NCI-H2196 (cell line): Measurements from ENCODE around the gene SAMD4B.
A peak's percentile ranks its signal among the peaks of the same experiment; 100 is the strongest.
"Not testable (repeated sequence)": the region's sequence is repeated elsewhere in the genome, so short reads cannot be mapped to it uniquely, and the experiment has no call there.

ENCODE experiments used
- DNase-seq: peaks from one replicate; lab custom pipeline; 2025; ENCODE audit not compliant: unreplicated experiment; lab: John Stamatoyannopoulos, UW

SAMD4B gene

DNA sequence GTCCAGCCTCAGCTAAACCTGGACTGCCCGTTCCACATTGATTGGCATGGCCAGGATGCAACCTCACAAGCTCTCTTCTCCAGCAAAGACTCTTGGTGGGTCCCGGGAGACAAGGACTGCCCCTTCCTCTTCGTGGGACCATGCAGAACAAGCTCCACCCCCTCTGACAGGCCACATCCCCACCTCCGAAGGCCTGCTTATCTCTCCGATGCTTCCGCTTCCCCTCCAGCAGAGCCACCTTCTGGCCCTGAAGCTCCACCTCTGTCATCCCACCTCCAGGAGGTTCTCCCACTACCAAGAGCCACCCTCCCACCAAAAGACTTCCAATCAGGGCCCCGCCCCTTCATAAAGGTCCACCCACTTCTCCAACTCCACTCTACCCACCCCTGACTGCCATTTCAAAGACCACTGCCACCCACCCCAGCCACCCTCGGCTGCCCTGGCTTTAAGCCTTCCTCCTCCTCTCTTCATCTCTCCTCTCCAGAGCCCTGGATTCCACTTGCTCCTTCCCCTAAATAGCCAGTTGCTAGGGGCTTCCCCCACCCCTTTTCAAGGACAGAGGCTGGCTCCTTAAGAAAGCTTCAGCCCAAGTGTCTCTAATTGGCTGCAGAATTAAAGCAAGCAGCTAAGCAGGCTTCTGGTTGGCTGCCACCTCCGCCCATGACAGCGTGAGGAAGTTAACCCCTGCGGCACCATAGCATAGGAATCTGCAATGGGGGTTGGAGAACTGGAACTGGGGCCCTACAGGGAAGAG, 31.5 kb upstream of the SAMD4B start:
- DNase-seq: no peak

DNA sequence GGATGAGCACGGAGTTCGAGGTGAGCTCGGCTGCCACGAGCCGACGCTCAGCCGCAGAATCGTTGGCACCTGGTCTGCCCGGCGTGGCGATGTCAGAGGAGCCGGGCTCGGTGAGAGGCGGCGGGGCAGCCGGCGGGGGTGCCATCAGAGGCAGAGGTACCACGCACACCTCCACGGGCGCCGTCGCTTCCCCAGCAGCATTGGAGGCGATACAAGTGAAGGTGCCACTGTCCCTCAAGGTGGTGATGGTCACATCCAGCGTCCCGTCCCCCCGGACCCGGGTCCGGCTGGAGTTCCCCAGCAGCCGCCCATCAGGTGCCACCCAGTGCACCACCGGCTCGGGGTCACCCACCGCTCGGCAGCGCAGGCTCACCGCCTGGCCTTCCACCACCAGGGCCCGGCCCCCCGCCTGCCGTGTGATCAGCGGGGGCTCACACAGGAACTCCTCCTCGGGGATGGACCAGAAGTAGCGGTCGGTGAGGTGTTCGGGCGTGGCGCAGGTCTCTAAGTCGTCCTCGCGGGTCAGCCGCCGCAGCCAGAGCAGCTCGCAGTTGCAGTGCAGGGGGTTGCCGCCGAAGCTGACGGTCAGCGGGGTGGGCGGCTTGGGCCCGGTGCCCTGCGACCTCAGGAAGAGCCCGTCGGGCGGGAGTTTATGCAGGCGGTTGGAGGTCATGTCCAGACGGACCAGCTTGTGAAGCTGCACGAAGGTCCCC, 28.0 kb upstream of the SAMD4B start:
- DNase-seq: no peak

DNA sequence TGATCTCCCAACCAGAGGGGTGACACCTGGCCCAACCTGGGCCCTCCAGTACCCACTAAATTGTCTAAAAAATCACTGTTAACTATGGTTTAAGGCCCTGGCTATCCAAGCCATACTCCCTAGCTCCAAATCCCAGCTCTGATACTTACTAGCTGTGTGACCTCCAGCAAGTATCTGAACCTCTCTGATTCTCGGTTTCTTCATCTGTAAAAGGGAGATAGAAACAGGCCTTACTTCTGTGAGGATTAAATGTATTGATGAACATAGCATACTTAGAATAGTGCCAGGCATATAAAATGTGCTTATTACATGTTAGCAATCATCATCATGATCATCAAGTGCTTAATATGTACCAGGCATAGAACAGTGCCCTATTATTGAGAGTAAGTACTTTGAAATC, 26.3 kb upstream of the SAMD4B start:
- DNase-seq: no peak

DNA sequence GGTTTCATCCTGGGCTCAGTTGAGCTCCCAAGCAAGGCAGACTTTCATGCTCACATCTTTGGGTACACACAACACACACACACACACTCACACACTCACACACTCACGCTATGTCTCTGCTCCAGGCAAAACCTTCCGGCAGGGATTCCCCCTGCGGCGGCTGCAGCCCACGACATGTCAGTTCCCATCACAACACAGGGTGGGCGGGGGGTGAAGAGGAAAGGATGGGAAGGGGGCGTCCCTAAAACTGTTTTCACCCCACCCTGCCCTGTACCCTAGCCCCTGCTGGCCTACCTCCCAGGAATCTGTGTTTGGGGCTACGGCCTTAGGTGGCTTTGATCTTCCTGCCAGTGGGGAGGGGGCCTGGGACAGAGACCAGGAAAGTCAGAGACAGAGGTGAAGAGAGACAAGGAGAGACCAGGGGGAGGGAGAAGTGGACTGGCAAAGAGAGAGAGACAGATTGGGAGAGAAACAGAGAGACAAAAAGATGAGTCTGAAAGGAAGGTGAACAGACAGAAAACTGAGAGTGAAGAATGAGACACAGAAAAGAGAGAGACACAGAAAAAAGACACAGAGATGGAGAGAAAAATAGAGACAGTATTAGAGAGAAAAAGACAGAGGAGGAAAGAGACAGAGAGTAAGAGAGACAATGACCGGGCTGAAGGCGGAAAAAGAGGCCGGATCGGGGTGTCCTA, 25.4 kb upstream of the SAMD4B start:
- DNase-seq: no peak

DNA sequence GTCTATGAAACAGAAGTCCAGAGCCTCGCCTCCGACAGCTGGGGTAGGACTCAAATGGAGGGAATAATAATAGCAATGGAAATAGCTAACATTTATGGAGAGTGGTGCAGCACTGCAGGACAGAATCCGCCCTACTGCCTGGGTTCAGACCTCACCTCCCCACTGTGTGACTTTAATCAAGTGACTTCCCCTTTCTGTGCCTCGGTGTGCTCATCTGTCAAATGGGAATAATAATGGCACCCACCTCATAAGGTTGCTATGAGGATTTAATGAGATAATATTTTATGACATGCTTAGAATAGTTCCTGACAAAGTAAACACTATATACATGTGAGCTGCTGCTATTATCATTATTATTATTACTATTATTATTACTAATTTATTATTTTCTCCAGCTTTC, 24.7 kb upstream of the SAMD4B start:
- DNase-seq: no peak

DNA sequence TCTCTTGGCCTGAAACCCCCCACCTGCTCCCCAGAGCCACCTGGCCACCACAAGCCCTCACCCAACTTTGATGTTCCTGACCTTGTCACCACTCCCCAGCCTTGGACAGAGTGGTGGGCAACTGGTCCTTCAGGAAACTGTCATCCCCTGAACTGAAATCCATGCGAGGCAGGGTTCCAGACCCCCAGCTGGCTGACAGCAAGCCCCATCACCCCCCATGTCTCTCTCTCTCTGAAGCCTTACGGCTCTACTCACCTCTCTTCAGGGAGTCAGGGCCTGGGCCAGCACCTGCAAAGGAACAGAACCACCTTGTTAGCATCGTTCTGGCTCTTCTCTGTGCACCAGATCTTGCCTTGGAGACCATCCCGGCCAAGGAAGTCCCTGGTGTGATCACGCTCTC, 24.1 kb upstream of the SAMD4B start:
- no peak for DNase-seq

DNA sequence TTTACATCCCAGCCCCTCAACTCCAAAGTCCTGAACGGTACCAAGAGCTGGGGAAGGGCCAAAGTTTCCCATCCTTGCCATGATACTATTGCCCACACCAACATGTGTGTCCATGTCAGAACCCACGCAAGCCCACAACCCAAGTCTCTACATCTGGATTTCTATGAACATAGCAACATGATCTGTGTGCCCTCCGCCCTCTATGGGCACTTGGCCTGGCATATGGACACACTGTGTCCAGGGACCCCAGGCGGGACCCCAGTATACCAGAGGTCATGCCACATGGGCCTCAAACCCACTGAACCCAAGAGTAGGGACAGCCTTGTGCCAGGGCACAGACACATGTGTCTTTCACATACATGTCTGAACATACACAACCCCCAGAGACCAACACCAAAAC, 23.5 kb upstream of the SAMD4B start:
- no peak for DNase-seq

DNA sequence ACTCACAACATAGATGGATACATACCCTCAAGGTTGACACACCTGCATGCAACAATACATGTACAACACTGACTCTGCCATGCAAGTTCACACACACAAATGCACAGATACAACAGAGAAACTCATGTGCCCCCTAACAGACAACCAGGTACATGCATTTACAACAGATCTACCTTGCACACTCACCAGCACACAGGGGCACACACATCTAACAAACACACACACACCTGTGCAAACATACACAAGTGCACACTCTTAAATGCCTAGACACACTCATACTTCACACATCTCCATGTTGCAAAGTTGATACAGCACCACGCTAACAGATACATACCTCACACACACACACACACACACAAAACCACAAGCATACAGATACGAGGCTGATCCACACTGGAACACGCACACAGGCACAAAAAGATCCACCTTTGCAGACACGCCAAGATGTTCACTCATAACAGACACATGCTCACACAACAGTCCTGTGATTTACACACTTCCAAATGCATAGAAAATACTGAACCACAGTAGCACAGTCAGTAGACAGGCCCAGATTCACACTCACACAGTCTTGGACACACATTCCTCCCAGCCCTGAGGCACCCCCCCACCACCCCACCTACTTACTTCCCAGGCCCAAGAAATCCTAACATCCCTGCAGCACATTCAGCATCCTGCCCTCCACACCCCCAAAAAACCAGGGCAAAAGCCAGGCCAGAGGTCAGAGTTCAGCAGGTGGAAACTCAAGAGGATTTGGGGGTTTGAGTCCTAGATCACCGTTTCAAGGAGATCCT, 22.9 kb upstream of the SAMD4B start:
- no peak for DNase-seq

DNA sequence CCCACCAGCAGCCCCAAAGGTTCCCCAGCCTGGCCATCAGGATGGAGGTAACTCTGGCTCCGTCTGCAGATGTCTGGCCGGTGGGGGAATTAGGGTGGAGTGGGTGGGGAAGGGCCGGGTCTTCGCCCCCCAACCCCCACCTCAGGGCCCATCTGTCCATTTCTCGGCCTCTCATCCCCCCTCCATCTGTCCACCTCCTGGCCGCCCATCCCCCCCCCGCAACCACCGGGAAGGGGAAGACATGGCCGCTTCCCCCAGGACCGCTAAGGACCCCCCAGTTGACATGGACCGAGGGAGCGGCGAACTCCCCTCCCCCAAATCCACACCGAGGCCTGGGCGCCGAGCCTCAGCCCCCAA, 22.4 kb upstream of the SAMD4B start:
- DNase-seq: no peak

DNA sequence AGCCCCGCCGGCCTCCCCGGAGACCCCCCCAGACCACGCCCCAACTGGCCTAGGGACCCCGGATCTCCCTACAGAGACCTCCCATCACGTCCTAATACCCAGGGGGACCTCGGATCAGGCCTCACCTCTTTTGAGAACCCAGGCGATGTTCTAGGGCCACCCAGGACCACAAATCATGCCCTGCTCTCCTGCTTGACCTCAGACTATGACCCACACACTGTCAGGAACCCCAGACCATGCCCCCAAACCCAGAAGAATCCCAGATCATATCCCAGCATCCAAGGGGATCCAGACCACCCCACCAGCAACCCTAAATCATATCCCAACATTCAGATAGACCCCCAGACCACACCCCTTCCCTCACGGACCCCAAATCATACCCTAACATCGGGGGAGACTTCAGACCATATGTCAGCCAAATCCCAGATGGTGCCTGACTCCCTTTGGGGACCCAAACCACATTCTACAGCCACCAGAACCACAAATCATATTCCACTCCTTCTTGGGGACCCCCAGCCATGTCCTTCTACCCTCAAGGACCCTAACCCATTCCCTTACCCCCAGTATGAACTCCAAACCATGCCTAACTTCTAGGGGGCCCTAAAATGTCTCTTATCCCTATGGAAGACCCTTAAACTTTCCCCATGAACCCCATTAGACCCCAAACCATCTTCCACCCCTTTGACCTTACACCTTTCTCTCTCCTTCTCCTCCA, 20.9 kb upstream of the SAMD4B start:
- DNase-seq: no peak

DNA sequence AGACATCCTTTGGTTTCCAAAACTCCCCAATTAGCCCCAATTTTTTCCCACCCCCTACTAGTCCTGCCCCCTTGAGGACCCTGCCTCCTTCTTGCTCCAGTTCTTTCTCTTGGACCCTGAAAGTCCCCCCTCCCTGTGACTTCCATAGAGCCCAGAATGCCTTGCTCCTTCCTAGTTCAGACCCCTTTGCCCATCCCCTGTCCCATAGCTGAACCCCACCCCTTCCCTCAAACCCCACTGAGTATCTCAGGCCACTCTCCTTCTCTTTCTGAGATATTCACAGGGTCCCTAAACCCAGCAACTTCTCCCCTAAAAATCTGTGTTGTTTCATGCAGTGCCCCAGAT, 20.4 kb upstream of the SAMD4B start:
- no peak for DNase-seq

DNA sequence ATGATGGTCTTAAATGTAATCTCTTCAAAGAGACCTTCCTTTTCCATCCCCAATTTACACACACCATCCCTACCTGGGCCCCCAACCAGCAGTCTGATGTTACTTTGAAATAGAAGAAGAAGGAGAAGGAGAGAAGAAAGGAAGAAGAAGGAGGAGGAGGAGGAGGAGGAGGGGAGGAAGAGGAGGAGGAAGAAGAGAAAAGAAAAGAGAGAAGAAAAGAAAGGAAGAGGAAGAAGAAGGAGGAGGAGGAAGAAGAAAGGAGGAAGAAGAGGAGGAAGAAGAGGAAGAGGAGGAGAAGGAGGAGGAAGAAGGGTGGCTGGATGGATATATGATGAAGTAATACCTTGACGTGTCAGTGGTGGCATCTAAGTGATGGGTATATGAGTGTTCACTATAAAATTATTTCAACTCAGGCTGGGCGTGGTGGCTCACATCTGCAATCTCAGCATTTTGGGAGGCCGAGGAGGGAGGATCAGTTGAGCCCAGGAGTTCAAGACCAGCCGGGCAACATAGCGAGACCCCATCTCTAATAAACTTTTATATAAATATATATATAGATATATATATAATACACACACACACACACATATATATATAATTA, 17.9 kb upstream of the SAMD4B start:
- no peak for DNase-seq

DNA sequence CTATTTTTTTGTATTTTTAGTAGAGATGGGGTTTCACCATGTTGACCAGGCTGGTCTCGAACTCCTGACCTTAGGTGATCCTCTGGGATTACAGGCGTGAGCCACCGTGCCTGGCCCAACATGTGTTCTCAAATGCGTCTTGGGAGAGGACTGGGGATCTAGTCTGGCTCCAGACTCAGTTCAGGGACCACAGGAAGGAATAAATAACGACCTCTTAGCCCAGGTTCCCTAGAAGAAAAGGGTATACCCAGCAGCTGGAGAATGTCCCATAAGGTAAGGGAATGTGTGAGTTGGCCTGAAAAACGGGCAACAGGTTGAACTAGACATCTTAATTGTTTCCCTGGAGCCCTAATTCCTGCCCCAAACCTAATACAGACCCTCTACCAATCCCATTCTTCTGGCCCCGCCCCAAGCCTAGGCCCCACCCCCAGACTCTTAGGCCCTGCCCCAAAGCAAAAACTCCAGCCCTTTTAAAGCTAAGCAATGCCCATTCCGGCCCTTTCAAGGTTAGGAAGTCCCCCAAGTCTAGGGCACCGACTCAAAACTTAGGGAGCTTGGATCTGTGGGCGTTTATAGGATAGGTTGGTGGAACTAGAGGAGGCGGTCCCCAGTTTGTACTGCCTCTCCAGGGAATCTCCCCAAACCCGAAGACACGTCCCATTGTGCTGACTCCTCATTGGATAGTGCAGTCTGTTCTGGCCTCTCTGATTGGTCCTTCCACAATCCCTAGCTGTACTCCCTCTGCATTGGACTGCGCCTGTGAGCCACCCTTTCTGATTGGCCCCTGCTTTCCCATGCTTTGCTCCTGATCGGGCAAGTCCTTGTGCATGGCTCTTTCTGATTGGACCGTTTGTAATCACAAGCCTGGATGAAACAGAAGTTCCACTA, 16.2 kb upstream of the SAMD4B start:
- no peak for DNase-seq

DNA sequence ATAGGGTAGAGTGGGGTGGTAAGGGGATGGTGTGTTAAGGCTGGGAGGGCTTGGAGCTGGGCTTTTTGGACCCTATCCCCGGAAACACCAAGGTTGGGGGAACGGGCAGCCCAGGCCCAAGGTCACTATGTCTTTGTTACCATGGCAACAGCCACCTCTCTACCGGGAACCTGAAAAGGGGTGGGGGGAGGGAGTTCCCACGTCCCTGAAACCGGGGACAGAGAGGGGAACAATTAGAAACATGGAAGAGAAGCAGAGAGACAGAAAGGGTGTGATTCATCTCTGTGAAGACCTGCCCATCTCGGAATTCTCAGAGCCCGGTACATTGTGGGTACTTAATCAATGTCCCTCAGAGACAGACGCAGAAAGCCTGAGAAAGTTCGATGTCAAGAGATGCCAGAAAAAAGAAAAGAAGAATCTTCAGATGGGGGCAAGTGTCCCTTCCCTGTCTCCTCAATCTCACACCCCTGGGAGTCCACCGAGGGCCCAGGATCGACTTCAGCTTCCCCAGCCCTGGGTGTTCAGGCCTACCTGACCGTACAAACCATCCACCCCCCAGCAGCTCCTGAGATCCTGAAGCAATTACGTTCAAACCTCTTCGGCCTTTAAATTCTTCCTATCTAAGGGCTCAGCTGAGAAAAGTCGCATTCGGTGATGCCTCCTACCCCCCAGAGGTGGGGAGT, 14.7 kb upstream of the SAMD4B start:
- no peak for DNase-seq

DNA sequence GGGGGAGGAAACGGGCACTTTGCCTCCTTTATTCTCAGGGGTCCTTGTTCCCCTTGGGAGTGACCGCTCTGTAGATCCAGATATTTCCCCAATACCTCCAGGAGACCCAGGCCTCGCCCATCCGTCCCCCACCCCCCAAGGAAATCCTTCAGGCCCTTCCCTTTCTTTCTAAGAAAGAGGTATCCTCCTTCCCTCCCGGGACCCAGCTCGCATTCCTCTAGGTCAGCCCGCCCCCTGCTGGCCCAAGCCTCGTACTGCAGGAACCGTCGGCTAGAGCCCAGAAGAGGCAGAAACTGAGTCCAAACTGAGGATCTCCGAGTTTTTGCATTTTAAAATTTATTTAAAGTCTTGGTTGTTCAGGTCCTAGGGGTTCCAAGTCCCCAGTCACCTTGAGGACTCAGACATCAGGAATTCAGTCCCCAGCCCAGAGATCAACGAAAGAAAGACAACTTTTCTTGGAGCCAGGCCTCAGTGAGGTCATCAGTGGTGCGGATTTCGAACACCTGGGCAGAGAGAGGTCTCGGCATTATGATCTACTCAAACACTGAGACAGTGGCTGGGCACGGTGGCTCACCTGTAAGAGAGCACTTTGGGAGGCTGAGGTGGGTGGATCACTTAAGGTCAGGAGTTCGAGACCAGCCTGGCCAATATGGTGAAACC, 14.0 kb upstream of the SAMD4B start:
- peak; percentile 81 for DNase-seq

DNA sequence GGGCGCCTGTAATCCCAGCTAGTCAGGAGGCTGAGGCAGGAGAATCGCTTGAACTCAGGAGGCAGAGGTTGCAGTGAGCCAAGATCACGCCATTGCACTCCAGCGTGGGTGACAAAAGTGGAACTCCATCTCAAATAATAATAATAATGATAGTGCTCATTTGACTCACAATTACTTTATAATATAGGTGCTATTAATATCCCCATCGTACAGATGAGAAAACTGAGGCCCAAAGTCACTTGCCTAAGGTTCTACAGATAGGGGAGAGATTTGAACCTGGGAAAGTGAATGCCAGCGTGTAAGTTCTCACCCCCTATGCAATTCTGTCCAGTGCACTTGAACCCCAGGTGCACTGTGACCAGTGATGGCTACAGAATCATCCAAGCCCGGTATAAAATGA, 12.3 kb upstream of the SAMD4B start:
- DNase-seq: no peak

DNA sequence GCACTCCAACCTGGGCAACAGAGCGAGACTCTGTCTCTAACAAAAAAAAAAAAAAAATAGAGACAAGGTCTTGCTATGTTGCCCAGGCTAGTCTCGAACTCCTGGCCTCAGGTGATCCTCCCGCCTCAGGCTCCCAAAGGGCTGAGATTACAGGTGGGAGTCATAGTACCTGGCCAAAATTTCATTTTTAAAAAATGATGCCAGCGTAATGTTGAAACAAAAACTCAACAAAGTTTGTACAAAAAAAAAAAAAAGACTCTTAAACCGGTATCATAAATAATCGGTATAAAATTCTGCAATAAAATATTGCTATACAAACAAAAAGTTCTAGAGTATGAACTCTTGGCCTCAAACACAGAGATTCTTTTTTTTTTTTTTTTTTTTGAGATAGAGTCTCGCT, 9.9 kb upstream of the SAMD4B start:
- DNase-seq: no peak

DNA sequence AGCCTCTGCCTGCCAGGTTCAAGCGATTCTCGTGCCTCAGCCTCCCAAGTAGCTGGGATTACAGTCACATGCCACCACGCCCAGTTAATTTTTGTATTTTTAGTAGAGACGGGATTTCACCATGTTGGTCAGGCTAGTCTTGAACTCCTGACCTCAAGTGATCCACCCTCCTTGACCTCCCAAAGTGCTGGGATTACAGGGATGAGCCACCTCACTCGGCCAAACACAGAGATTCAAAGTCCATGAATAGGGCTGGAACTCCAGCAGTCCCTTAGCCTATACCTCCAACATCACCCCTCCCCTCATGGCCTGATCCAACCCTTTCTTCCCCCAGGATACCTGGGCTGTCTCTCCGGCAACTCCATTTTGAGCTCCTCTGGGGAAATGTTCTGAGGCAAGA, 9.5 kb upstream of the SAMD4B start:
- DNase-seq: not testable (repeated sequence)

DNA sequence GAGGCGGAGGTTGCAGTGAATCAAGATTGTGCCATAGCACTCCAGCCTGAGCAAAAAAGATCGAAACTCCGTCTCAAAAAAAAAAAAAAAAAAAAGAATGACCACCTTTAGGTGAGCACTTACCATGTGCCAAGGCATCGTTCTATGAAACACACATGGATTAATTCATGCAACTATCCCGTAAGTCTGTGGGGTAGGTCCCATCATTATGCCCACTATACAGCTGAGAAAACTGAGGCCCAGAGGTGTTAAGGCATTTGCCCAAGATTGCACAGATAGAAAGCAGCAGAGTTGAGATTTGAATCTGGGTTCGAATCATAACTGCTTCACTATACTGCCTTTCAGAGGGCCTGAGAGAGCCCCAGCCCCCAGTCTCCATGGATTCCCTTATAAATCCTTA, 8.7 kb upstream of the SAMD4B start:
- DNase-seq: no peak
